ENCODE results near the gene PCDHAC2.

Gene PCDHAC2

GRCh38 chr5:140966293-140967225, at the start of gene PCDHAC2:
TSS of gene PCDHAC2 (plus strand) at chr5:140966476. CDS start at chr5:140966767, 291 bp downstream.
- DNase-seq (ENCODE audit: low spot score) = no peak

GRCh38 chr5:140923601-140924000, 42.7 kb upstream of the PCDHAC2 start:
- no peak for DNase-seq (ENCODE audit: low spot score)

- DNase-seq (ENCODE audit: low spot score) = no peak
These were observed 40.4 kb upstream of the PCDHAC2 start, which contains the start of gene PCDHAC1 for GRCh38 chr5:140925806-140926442. TSS of gene PCDHAC1 (plus strand) at chr5:140926299. CDS start at chr5:140926893, 594 bp downstream.

- DNase-seq (ENCODE audit: low spot score) = peak; percentile 23
These were observed 39.6 kb upstream of the PCDHAC2 start for GRCh38 chr5:140926443-140927227.

GRCh38 chr5:140927228-140927573, 39.1 kb upstream of the PCDHAC2 start:
- DNase-seq (ENCODE audit: low spot score) = no peak

- no peak for DNase-seq (ENCODE audit: low spot score)
These were observed 31.2 kb upstream of the PCDHAC2 start for GRCh38 chr5:140934964-140935606.

- DNase-seq (ENCODE audit: low spot score) = no peak
These were observed 19.7 kb upstream of the PCDHAC2 start for GRCh38 chr5:140946578-140946977.

- DNase-seq (ENCODE audit: low spot score) = no peak
These were observed 14.6 kb upstream of the PCDHAC2 start for GRCh38 chr5:140951636-140952035.

- no peak for DNase-seq (ENCODE audit: low spot score)
These were observed 13.0 kb upstream of the PCDHAC2 start for GRCh38 chr5:140953234-140953633.

GRCh38 chr5:140962190-140962589, 4.1 kb upstream of the PCDHAC2 start:
- DNase-seq (ENCODE audit: low spot score) = no peak

- DNase-seq (ENCODE audit: low spot score) = no peak
These were observed 1.9 kb upstream of the PCDHAC2 start for GRCh38 chr5:140964356-140964755.

- no peak for DNase-seq (ENCODE audit: low spot score)
These were observed 377 bp upstream of the PCDHAC2 start for GRCh38 chr5:140965905-140966292.

- no peak for DNase-seq (ENCODE audit: low spot score)
These were observed 1.1 kb downstream of the PCDHAC2 start for GRCh38 chr5:140967226-140967893.

- DNase-seq (ENCODE audit: low spot score) = no peak
These were observed 3.6 kb downstream of the PCDHAC2 start for GRCh38 chr5:140969880-140970279.

- no peak for DNase-seq (ENCODE audit: low spot score)
These were observed 7.3 kb downstream of the PCDHAC2 start for GRCh38 chr5:140973550-140973949.

- no peak for DNase-seq (ENCODE audit: low spot score)
These were observed 10.7 kb downstream of the PCDHAC2 start for GRCh38 chr5:140977003-140977402.

GRCh38 chr5:140978260-140978659, 12.0 kb downstream of the PCDHAC2 start:
- no peak for DNase-seq (ENCODE audit: low spot score)

- no peak for DNase-seq (ENCODE audit: low spot score)
These were observed 12.7 kb downstream of the PCDHAC2 start for GRCh38 chr5:140978983-140979382.

GRCh38 chr5:140982083-140982716, 15.9 kb downstream of the PCDHAC2 start:
- DNase-seq (ENCODE audit: low spot score) = no peak

GRCh38 chr5:140986117-140986521, 19.8 kb downstream of the PCDHAC2 start:
- DNase-seq (ENCODE audit: low spot score) = no peak

- DNase-seq (ENCODE audit: low spot score) = no peak
These were observed 21.8 kb downstream of the PCDHAC2 start for GRCh38 chr5:140988100-140988499.

Measured in germinal center (tissue), 1 donor.